D721Med (cell line): ENCODE data around the gene ZNF568.

Experiments used
- DNase-seq: peaks from one replicate; pipeline ENCODE4 v3.0.0; 2011; ENCODE audit warnings: low spot score; ENCODE audit not compliant: insufficient read length
- FAIRE-seq: peaks from 2 replicates; lab custom pipeline; 2011; peaks lifted over from hg19 to GRCh38; lab: Jason Lieb, UNC
- CTCF ChIP-seq: IDR thresholded peaks from 2 replicates; pipeline ENCODE4 v1.5.1; 2012; ENCODE audit warnings: mild to moderate bottlenecking, control low read depth; ENCODE audit not compliant: insufficient read depth; ENCODE audit errors: missing control alignments

The ZNF568 gene

GRCh38 chr19:36973021-36973843 lies 57.1 kb downstream of the ZNF568 start:
- peak; percentile 57 for TF ChIP-seq CTCF
- DNase-seq (peak; percentile 76), FAIRE-seq (no peak)

GRCh38 chr19:36973844-36974195 lies 57.7 kb downstream of the ZNF568 start:
- no peak for TF ChIP-seq CTCF
- FAIRE-seq (no peak), DNase-seq (no peak)

- DNase-seq (no peak), FAIRE-seq (no peak)
- TF ChIP-seq CTCF, result no peak
Measured at GRCh38 chr19:36986131-36986530, 70.0 kb downstream of the ZNF568 start.

GRCh38 chr19:36986601-36987000 lies 70.5 kb downstream of the ZNF568 start:
- DNase-seq (no peak), FAIRE-seq (no peak)
- TF ChIP-seq CTCF, result no peak

GRCh38 chr19:36987091-36987490 lies 71.0 kb downstream of the ZNF568 start:
- TF ChIP-seq CTCF, result no peak
- FAIRE-seq, result no peak
- DNase-seq, result no peak

GRCh38 chr19:36997152-36997842 lies 81.2 kb downstream of the ZNF568 start:
- FAIRE-seq, result no peak
- no peak for DNase-seq
- no peak for TF ChIP-seq CTCF

GRCh38 chr19:36997843-36998235 lies 81.7 kb downstream of the ZNF568 start:
- no peak for FAIRE-seq
- no peak for TF ChIP-seq CTCF
- no peak for DNase-seq
